HEK293 (cell line): ENCODE measurements around the gene FOXB2.

Source experiments
- GLI2 ChIP-seq: fragments of 450-650 bp; formaldehyde crosslinking; IDR thresholded peaks from 2 replicates; pipeline ENCODE4; 2017; ENCODE audit warnings: missing biosample characterization, missing genetic modification characterization, low read depth, borderline replicate concordance
- IKZF3 ChIP-seq: fragments of 450-650 bp; IDR thresholded peaks from 2 replicates; pipeline ENCODE4 v1.5.0; 2018; ENCODE audit warnings: missing biosample characterization, mild to moderate bottlenecking, missing genetic modification characterization, moderate library complexity
- SP7 ChIP-seq: fragments of 450-650 bp; formaldehyde crosslinking; IDR thresholded peaks from 2 replicates; pipeline ENCODE4 v1.5.1; 2016; ENCODE audit warnings: missing biosample characterization, missing genetic modification characterization
- TRIM28 ChIP-seq: IDR thresholded peaks from 2 replicates; pipeline ENCODE4 v1.6.1; 2011; ENCODE audit warnings: low read length, control low read depth, borderline replicate concordance
- WT1 ChIP-seq: fragments of 450-650 bp; formaldehyde crosslinking; IDR thresholded peaks from 2 replicates; pipeline ENCODE4 v1.5.1; 2016; ENCODE audit warnings: missing biosample characterization, missing genetic modification characterization
- ZBTB17 ChIP-seq: fragments of 450-650 bp; formaldehyde crosslinking; IDR thresholded peaks from 2 replicates; pipeline ENCODE4 v1.5.1; 2016; ENCODE audit warnings: missing biosample characterization, missing genetic modification characterization
- ZBTB7A ChIP-seq: fragments of 450-650 bp; formaldehyde crosslinking; IDR thresholded peaks from 2 replicates; pipeline ENCODE4 v1.5.1; 2016; ENCODE audit warnings: low read depth, missing biosample characterization, missing genetic modification characterization
- ZBTB8A ChIP-seq: fragments of 450-650 bp; formaldehyde crosslinking; IDR thresholded peaks from 2 replicates; pipeline ENCODE4 v1.5.1; 2016; ENCODE audit warnings: missing biosample characterization, missing genetic modification characterization
- ZFP69B ChIP-seq: fragments of 450-650 bp; formaldehyde crosslinking; IDR thresholded peaks from 2 replicates; pipeline ENCODE4 v1.5.1; 2016; ENCODE audit warnings: missing biosample characterization, missing genetic modification characterization
- ZNF132 ChIP-seq: fragments of 450-650 bp; formaldehyde crosslinking; IDR thresholded peaks from 2 replicates; pipeline ENCODE4 v1.5.1; 2017; ENCODE audit warnings: missing biosample characterization, missing genetic modification characterization, borderline replicate concordance
- ZNF174 ChIP-seq: fragments of 450-650 bp; formaldehyde crosslinking; IDR thresholded peaks from 2 replicates; pipeline ENCODE4 v1.5.0; 2017; ENCODE audit warnings: missing biosample characterization, mild to moderate bottlenecking, missing genetic modification characterization
- ZNF544 ChIP-seq: fragments of 450-650 bp; formaldehyde crosslinking; IDR thresholded peaks from 2 replicates; pipeline ENCODE4 v1.5.0; 2017; ENCODE audit warnings: missing biosample characterization, missing genetic modification characterization
- ZNF624 ChIP-seq: fragments of 450-650 bp; formaldehyde crosslinking; IDR thresholded peaks from 2 replicates; pipeline ENCODE4 v1.5.1; 2017; ENCODE audit warnings: missing biosample characterization, missing genetic modification characterization
- ZNF837 ChIP-seq: fragments of 450-650 bp; formaldehyde crosslinking; IDR thresholded peaks from 2 replicates; pipeline ENCODE4 v1.5.1; 2016; ENCODE audit warnings: missing biosample characterization, missing genetic modification characterization
- ZSCAN30 ChIP-seq: fragments of 450-650 bp; IDR thresholded peaks from 2 replicates; pipeline ENCODE4 v1.5.1; 2018; ENCODE audit warnings: missing biosample characterization, mild to moderate bottlenecking, missing genetic modification characterization, moderate library complexity
- ZXDB ChIP-seq: fragments of 450-650 bp; formaldehyde crosslinking; IDR thresholded peaks from 2 replicates; pipeline ENCODE4 v1.5.1; 2016; ENCODE audit warnings: missing biosample characterization, missing genetic modification characterization
- TF ChIP-seq, protein P1 (sequence below): fragments of 450-650 bp; formaldehyde crosslinking; IDR thresholded peaks from 2 replicates; pipeline ENCODE4 v1.5.1; 2017; ENCODE audit warnings: missing biosample characterization, mild to moderate bottlenecking, missing genetic modification characterization, moderate library complexity
- TF ChIP-seq, protein P2 (sequence below): fragments of 450-650 bp; formaldehyde crosslinking; IDR thresholded peaks from 2 replicates; pipeline ENCODE4 v1.5.1; 2016; ENCODE audit warnings: missing biosample characterization, missing genetic modification characterization, borderline replicate concordance
- TF ChIP-seq, protein P3 (sequence below): fragments of 450-650 bp; formaldehyde crosslinking; IDR thresholded peaks from 2 replicates; pipeline ENCODE4 v1.5.1; 2016; ENCODE audit warnings: missing biosample characterization, missing genetic modification characterization, low read depth
- TF ChIP-seq, protein P4 (sequence below): fragments of 450-650 bp; formaldehyde crosslinking; IDR thresholded peaks from 2 replicates; pipeline ENCODE4 v1.5.1; 2016; ENCODE audit warnings: missing biosample characterization, missing genetic modification characterization
- TF ChIP-seq, protein P5 (sequence below): fragments of 450-650 bp; formaldehyde crosslinking; IDR thresholded peaks from 2 replicates; pipeline ENCODE4 v1.5.1; 2016; ENCODE audit warnings: missing biosample characterization, missing genetic modification characterization
- TF ChIP-seq, protein P6 (sequence below): fragments of 450-650 bp; IDR thresholded peaks from 2 replicates; pipeline ENCODE4 v1.5.1; 2018; ENCODE audit warnings: missing biosample characterization, missing genetic modification characterization
- TF ChIP-seq, protein P7 (sequence below): fragments of 450-650 bp; formaldehyde crosslinking; IDR thresholded peaks from 2 replicates; pipeline ENCODE4 v1.5.1; 2016; ENCODE audit warnings: missing biosample characterization, missing genetic modification characterization

Gene FOXB2

DNA sequence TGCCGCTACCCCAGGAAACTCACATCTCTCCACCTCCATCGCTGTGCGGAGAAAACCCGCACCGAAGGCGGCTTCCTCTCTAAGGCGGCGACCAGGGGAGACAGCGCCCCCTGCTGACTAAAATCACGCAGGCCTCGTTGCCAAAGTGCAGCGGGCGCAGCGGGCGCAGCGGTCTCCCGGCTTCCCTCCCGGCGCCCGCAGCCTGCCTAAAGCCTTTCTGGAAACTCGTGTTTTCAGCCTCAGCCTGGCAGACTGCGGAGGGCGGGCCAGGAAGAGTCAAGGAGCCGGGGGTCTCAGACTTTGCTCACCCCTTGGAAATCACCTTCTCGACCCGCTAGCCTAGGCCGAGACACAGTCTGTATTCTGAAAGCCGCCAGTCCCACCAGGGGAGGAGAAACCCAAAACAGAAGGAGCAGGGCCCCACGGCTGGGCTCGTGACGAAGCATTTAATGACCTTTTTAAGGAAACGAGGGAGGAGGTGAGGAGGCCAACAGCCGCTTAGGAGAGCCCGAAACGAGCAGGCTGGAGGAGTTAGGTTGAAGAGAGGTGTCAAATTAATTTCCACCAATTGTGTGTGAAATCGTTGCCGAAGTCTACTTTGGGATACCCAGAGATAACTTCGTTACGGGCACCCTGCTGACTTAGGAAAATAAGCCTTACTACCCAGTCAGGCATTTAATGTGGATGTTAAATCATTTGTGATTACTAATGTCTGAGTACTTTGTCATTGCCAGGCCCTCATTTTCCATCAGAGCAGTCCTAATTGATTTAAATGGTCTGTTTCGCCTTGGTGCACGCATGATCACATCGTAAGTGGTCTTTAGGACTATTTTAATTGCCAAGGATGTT, 7.3 kb upstream of the FOXB2 start (continued):
- TF ChIP-seq, protein P1, sequence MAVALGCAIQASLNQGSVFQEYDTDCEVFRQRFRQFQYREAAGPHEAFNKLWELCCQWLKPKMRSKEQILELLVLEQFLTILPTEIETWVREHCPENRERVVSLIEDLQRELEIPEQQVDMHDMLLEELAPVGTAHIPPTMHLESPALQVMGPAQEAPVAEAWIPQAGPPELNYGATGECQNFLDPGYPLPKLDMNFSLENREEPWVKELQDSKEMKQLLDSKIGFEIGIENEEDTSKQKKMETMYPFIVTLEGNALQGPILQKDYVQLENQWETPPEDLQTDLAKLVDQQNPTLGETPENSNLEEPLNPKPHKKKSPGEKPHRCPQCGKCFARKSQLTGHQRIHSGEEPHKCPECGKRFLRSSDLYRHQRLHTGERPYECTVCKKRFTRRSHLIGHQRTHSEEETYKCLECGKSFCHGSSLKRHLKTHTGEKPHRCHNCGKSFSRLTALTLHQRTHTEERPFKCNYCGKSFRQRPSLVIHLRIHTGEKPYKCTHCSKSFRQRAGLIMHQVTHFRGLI (tag by site-specific recombination): peak; percentile 75
- TF ChIP-seq, protein P2, sequence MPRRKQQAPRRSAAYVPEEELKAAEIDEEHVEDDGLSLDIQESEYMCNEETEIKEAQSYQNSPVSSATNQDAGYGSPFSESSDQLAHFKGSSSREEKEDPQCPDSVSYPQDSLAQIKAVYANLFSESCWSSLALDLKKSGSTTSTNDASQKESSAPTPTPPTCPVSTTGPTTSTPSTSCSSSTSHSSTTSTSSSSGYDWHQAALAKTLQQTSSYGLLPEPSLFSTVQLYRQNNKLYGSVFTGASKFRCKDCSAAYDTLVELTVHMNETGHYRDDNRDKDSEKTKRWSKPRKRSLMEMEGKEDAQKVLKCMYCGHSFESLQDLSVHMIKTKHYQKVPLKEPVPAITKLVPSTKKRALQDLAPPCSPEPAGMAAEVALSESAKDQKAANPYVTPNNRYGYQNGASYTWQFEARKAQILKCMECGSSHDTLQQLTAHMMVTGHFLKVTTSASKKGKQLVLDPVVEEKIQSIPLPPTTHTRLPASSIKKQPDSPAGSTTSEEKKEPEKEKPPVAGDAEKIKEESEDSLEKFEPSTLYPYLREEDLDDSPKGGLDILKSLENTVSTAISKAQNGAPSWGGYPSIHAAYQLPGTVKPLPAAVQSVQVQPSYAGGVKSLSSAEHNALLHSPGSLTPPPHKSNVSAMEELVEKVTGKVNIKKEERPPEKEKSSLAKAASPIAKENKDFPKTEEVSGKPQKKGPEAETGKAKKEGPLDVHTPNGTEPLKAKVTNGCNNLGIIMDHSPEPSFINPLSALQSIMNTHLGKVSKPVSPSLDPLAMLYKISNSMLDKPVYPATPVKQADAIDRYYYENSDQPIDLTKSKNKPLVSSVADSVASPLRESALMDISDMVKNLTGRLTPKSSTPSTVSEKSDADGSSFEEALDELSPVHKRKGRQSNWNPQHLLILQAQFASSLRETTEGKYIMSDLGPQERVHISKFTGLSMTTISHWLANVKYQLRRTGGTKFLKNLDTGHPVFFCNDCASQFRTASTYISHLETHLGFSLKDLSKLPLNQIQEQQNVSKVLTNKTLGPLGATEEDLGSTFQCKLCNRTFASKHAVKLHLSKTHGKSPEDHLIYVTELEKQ (tag by site-specific recombination): peak; percentile 81
- TF ChIP-seq, protein P3, sequence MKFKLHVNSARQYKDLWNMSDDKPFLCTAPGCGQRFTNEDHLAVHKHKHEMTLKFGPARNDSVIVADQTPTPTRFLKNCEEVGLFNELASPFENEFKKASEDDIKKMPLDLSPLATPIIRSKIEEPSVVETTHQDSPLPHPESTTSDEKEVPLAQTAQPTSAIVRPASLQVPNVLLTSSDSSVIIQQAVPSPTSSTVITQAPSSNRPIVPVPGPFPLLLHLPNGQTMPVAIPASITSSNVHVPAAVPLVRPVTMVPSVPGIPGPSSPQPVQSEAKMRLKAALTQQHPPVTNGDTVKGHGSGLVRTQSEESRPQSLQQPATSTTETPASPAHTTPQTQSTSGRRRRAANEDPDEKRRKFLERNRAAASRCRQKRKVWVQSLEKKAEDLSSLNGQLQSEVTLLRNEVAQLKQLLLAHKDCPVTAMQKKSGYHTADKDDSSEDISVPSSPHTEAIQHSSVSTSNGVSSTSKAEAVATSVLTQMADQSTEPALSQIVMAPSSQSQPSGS: peak; percentile 43; the same call in 1 of the 2 replicates
- TF ChIP-seq ZSCAN30 (tag by site-specific recombination) (peak; percentile 84; the same call in 1 of the 2 replicates), ZNF132 (no peak), GLI2 (peak; percentile 84), ZNF544 (tag by site-specific recombination) (no peak), SP7 (peak; percentile 89), IKZF3 (peak; percentile 68; the same call in 1 of the 2 replicates), ZNF174 (tag by site-specific recombination) (no peak), WT1 (peak; percentile 91), ZBTB7A (tag by site-specific recombination) (no peak), ZFP69B (tag by site-specific recombination) (peak; percentile 97), ZBTB8A (tag by site-specific recombination) (peak; percentile 99), ZNF837 (tag by site-specific recombination) (no peak), ZBTB17 (tag by site-specific recombination) (peak; percentile 96), ZXDB (tag by site-specific recombination) (peak; percentile 55; the same call in 1 of the 2 replicates), TRIM28 (peak; percentile 83), ZNF624 (no peak)
- TF ChIP-seq, protein P4, sequence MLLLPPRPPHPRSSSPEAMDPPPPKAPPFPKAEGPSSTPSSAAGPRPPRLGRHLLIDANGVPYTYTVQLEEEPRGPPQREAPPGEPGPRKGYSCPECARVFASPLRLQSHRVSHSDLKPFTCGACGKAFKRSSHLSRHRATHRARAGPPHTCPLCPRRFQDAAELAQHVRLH (tag by site-specific recombination): peak; percentile 84
- TF ChIP-seq, protein P5, sequence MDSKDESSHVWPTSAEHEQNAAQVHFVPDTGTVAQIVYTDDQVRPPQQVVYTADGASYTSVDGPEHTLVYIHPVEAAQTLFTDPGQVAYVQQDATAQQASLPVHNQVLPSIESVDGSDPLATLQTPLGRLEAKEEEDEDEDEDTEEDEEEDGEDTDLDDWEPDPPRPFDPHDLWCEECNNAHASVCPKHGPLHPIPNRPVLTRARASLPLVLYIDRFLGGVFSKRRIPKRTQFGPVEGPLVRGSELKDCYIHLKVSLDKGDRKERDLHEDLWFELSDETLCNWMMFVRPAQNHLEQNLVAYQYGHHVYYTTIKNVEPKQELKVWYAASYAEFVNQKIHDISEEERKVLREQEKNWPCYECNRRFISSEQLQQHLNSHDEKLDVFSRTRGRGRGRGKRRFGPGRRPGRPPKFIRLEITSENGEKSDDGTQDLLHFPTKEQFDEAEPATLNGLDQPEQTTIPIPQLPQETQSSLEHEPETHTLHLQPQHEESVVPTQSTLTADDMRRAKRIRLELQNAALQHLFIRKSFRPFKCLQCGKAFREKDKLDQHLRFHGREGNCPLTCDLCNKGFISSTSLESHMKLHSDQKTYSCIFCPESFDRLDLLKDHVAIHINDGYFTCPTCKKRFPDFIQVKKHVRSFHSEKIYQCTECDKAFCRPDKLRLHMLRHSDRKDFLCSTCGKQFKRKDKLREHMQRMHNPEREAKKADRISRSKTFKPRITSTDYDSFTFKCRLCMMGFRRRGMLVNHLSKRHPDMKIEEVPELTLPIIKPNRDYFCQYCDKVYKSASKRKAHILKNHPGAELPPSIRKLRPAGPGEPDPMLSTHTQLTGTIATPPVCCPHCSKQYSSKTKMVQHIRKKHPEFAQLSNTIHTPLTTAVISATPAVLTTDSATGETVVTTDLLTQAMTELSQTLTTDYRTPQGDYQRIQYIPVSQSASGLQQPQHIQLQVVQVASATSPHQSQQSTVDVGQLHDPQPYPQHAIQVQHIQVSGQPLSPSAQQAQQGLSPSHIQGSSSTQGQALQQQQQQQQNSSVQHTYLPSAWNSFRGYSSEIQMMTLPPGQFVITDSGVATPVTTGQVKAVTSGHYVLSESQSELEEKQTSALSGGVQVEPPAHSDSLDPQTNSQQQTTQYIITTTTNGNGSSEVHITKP (tag by site-specific recombination): peak; percentile 64; the same call in 1 of the 2 replicates
- TF ChIP-seq, protein P6, sequence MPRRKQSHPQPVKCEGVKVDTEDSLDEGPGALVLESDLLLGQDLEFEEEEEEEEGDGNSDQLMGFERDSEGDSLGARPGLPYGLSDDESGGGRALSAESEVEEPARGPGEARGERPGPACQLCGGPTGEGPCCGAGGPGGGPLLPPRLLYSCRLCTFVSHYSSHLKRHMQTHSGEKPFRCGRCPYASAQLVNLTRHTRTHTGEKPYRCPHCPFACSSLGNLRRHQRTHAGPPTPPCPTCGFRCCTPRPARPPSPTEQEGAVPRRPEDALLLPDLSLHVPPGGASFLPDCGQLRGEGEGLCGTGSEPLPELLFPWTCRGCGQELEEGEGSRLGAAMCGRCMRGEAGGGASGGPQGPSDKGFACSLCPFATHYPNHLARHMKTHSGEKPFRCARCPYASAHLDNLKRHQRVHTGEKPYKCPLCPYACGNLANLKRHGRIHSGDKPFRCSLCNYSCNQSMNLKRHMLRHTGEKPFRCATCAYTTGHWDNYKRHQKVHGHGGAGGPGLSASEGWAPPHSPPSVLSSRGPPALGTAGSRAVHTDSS (tag by site-specific recombination): no peak; the same call in 1 of the 2 replicates
- TF ChIP-seq, protein P7, sequence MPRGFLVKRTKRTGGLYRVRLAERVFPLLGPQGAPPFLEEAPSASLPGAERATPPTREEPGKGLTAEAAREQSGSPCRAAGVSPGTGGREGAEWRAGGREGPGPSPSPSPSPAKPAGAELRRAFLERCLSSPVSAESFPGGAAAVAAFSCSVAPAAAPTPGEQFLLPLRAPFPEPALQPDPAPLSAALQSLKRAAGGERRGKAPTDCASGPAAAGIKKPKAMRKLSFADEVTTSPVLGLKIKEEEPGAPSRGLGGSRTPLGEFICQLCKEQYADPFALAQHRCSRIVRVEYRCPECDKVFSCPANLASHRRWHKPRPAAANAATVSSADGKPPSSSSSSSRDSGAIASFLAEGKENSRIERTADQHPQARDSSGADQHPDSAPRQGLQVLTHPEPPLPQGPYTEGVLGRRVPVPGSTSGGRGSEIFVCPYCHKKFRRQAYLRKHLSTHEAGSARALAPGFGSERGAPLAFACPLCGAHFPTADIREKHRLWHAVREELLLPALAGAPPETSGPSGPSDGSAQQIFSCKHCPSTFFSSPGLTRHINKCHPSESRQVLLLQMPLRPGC (tag by site-specific recombination): peak; percentile 75
